Measurements from ENCODE around the gene ADCY7.

DNA sequence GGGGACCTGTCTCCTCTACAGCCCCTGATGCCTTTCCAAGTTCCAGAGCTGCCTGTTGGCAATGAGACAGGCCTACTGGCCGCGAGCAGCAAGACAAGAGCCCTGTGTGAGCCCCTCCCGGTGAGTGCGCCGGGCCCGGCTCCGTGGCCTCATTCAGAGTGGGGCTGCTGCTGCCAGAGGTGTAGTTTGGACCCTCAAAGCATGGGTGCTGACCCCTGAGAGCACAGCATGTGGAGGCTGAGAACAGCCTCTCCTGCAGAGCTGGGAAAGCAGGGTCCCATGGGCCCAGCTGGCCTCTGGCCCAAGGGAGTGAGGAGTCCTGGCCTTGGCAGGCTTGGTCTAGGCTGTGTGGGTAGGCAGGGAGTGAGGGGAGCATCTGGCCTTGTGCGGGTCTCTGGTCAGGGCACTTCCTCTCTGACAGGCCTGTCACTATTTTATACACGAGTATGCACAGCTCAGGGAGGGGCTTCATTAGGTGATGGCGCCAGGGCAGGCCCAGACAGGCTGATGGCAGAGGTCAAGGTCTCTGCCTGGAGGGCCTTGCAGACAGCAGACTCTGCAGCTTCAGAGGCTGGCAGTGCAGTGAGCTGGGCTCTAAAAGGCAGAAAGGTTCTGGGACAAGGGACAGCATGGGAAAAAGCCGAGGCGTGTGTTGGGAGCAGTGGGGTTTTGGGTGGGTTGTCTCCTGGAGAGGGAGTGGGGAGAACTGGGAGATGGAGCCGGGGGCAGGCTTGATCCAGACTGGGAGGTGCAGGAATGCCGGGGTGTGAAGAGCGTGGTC, 43.4 kb downstream of the ADCY7 start:
- TF ChIP-seq CTCF (conservative IDR thresholded peaks at IDR 0.05 in 1 of 2, IDR thresholded peaks at IDR 0.05 in 1 of 2; ENCODE audit: low read depth in 1 of 2, low read length in 2 of 2) (no peak), EZH2 (IDR thresholded peaks at IDR 0.05; ENCODE audit: low read length, missing control alignments) (no peak)
